Peyer's patch (tissue), 4 donors: ENCODE results near the gene CALCOCO1. TPM values are rescaled to one million over a fixed set of nuclear protein-coding genes. Genes with fewer than 3 reads are reported as not detected.

Experiments
- DNase-seq, 3 donors: peaks; one replicate each; pipeline ENCODE4 v3.0.0-alpha.2; 2017 to 2019
- H3K27ac ChIP-seq, 4 donors: fragments of 200-600 bp; sonication (generic); one replicate each; pipeline ENCODE4 v1.5.1; 2016 to 2019
- H3K27me3 ChIP-seq, 2 donors: fragments of 200-600 bp; sonication (generic); one replicate each; pipeline ENCODE4 v1.5.1; 2019
- H3K36me3 ChIP-seq, 3 donors: fragments of 200-600 bp; sonication (generic); one replicate each; pipeline ENCODE4 v1.5.1; 2016 to 2019
- H3K4me1 ChIP-seq, 4 donors: fragments of 200-600 bp; sonication (generic); one replicate each; pipeline ENCODE4 v1.5.1; 2016 to 2019
- H3K4me3 ChIP-seq, 4 donors: fragments of 200-600 bp; sonication (generic); 1 replicate in 3 of 4; 2 replicates in 1 of 4; pipeline ENCODE4 v1.5.1; 2016 to 2019; ENCODE audit warnings: mild to moderate bottlenecking in 1 of 4
- H3K9me3 ChIP-seq, 4 donors: fragments of 200-600 bp; sonication (generic); one replicate each; pipeline ENCODE4 v1.5.1; 2016 to 2019; ENCODE audit warnings: mild to moderate bottlenecking in 1 of 4
- CTCF ChIP-seq, 6 experiments: fragments of 450-650 bp in 4 of 6; fragments of 200-600 bp in 2 of 6; sonication (generic) in 1 of 6; IDR thresholded peaks; one replicate each; pipeline ENCODE4 v1.5.1; 2017 to 2019; ENCODE audit warnings: antibody characterized with exemption in 6 of 6, mild to moderate bottlenecking in 3 of 6, moderate library complexity in 1 of 6
- POLR2A ChIP-seq, 2 donors: fragments of 450-650 bp; IDR thresholded peaks; one replicate each; pipeline ENCODE4 v1.5.1; 2017; ENCODE audit warnings: antibody characterized with exemption in 2 of 2, mild to moderate bottlenecking in 2 of 2, moderate library complexity in 2 of 2
- total RNA-seq, 4 donors: library from RNA; depleted of rRNA; stranded (reverse); fragments of >200 nt; gene quantifications; one replicate each; pipeline ENCODE4 v1.1.0, GENCODE V29; 2016

CALCOCO1 gene
- total RNA-seq, 4 donors from 2014 or later: 79.7 to 342 (median 175) TPM

- no peak for DNase-seq
- no peak for TF ChIP-seq CTCF (IDR thresholded peaks at IDR 0.05)
- TF ChIP-seq POLR2A (IDR thresholded peaks at IDR 0.05): no peak
- Histone ChIP-seq H3K27ac (no peak overlapping the region), H3K4me3 (no peak overlapping the region), H3K36me3 (no peaks in the 10 kb centered on the region), H3K4me1 (peaks cover 0 to 12% (median 7%) of the 10 kb centered on the region in 4 donors), H3K9me3 (no peaks in the 10 kb centered on the region), H3K27me3 (peaks cover 0 to 13% of the 10 kb centered on the region in 2 donors)
Measured at GRCh38 chr12:53700567-53700966, 26.7 kb downstream of the CALCOCO1 start.

- peaks cover 0 to 22% of the 10 kb centered on the region in 2 donors for H3K27me3 ChIP-seq
- H3K4me1 ChIP-seq: peaks cover 0 to 21% (median 15%) of the 10 kb centered on the region in 4 donors
- H3K27ac ChIP-seq: no peak overlapping the region
- TF ChIP-seq CTCF (IDR thresholded peaks at IDR 0.05): no peak
- no peak for TF ChIP-seq POLR2A (IDR thresholded peaks at IDR 0.05)
- H3K9me3 ChIP-seq: no peaks in the 10 kb centered on the region
- no peak for DNase-seq
- H3K36me3 ChIP-seq: no peaks in the 10 kb centered on the region
- no peak overlapping the region for H3K4me3 ChIP-seq
Measured at GRCh38 chr12:53699678-53700025, 27.6 kb downstream of the CALCOCO1 start.

- peaks cover 0 to 27% of the 10 kb centered on the region in 2 donors for H3K27me3 ChIP-seq
- no peak for DNase-seq
Measured at GRCh38 chr12:53698948-53699677, 28.1 kb downstream of the CALCOCO1 start.

GRCh38 chr12:53696655-53697331, 30.5 kb downstream of the CALCOCO1 start:
- Histone ChIP-seq H3K4me1 (peaks cover 0 to 21% (median 16%) of the 10 kb centered on the region in 4 donors), H3K9me3 (no peaks in the 10 kb centered on the region), H3K4me3 (peak overlapping the region in 3 of 4 donors; percentile 1 to 41 (median 21)), H3K36me3 (no peaks in the 10 kb centered on the region), H3K27me3 (peaks cover 0 to 28% of the 10 kb centered on the region in 2 donors), H3K27ac (no peak overlapping the region)
- TF ChIP-seq POLR2A (IDR thresholded peaks at IDR 0.05) (no peak), CTCF (IDR thresholded peaks at IDR 0.05) (no peak)
- no peak for DNase-seq

More at GRCh38 chr12:53698948-53699677, 28.1 kb downstream of the CALCOCO1 start:
- no peaks in the 10 kb centered on the region for H3K36me3 ChIP-seq
- H3K9me3 ChIP-seq: no peaks in the 10 kb centered on the region
- H3K4me3 ChIP-seq: no peak overlapping the region
- TF ChIP-seq CTCF (IDR thresholded peaks at IDR 0.05) (no peak), POLR2A (IDR thresholded peaks at IDR 0.05) (no peak)
- H3K27ac ChIP-seq: no peak overlapping the region
- peaks cover 0 to 21% (median 16%) of the 10 kb centered on the region in 4 donors for H3K4me1 ChIP-seq

- DNase-seq: peak in 2 of 3 donors; percentile 63 to 85
- peaks cover 0 to 21% (median 16%) of the 10 kb centered on the region in 4 donors for H3K4me1 ChIP-seq
- H3K27me3 ChIP-seq: peaks cover 0 to 28% of the 10 kb centered on the region in 2 donors
- no peaks in the 10 kb centered on the region for H3K9me3 ChIP-seq
- TF ChIP-seq CTCF (IDR thresholded peaks at IDR 0.05): no peak
- no peak for TF ChIP-seq POLR2A (IDR thresholded peaks at IDR 0.05)
- H3K36me3 ChIP-seq: no peaks in the 10 kb centered on the region
- no peak overlapping the region for H3K27ac ChIP-seq
- H3K4me3 ChIP-seq: peak overlapping the region in 3 of 4 donors; percentile 1 to 41 (median 21)
Measured at GRCh38 chr12:53696285-53696654, 31.0 kb downstream of the CALCOCO1 start.
